HUDEP-2 (cell line): ENCODE measurements around the gene SMYD3.
"Not testable (repeated sequence)": the region's sequence is repeated elsewhere in the genome, so short reads cannot be mapped to it uniquely, and the experiment has no call there.

Source experiments
- DNase-seq, 76 experiments: peaks; one replicate each; lab custom pipeline; 2025; ENCODE audit not compliant: unreplicated experiment in 76 of 76; lab: John Stamatoyannopoulos, UW

The SMYD3 gene

GRCh38 chr1:245802941-245803665, 704.0 kb downstream of the SMYD3 start:
- no peak for DNase-seq

- no peak for DNase-seq
These were observed 706.0 kb downstream of the SMYD3 start for GRCh38 chr1:245800901-245801605.

- DNase-seq, result no peak
These were observed 708.7 kb downstream of the SMYD3 start for GRCh38 chr1:245798349-245798711.

GRCh38 chr1:245797592-245798348, 709.3 kb downstream of the SMYD3 start:
- DNase-seq, result peak in 22 of 76 experiments; percentile 2 to 42 (median 9)

GRCh38 chr1:245791410-245792312, 715.4 kb downstream of the SMYD3 start:
- peak in 18 of 76 experiments; percentile 1 to 43 (median 12) for DNase-seq

- DNase-seq, result no peak
These were observed 716.6 kb downstream of the SMYD3 start for GRCh38 chr1:245790441-245790840.

GRCh38 chr1:245788886-245789285, 718.2 kb downstream of the SMYD3 start:
- DNase-seq, result no peak

- DNase-seq, result no peak
These were observed 718.8 kb downstream of the SMYD3 start for GRCh38 chr1:245788269-245788668.

- DNase-seq, result no peak
These were observed 720.1 kb downstream of the SMYD3 start for GRCh38 chr1:245786948-245787347.

- DNase-seq, result no peak
These were observed 727.0 kb downstream of the SMYD3 start for GRCh38 chr1:245779797-245780755.

- no peak for DNase-seq
These were observed 729.3 kb downstream of the SMYD3 start for GRCh38 chr1:245777752-245778151.

- no peak for DNase-seq
These were observed 730.3 kb downstream of the SMYD3 start for GRCh38 chr1:245776694-245777332.

- DNase-seq, result no peak
These were observed 730.9 kb downstream of the SMYD3 start for GRCh38 chr1:245776139-245776538.

GRCh38 chr1:245774931-245775330, 732.1 kb downstream of the SMYD3 start:
- not testable (repeated sequence) for DNase-seq

- DNase-seq, result no peak
These were observed 732.9 kb downstream of the SMYD3 start for GRCh38 chr1:245774196-245774595.

- no peak for DNase-seq
These were observed 733.7 kb downstream of the SMYD3 start for GRCh38 chr1:245773344-245773743.

GRCh38 chr1:245772739-245773138, 734.3 kb downstream of the SMYD3 start:
- no peak for DNase-seq

- DNase-seq, result no peak
These were observed 734.8 kb downstream of the SMYD3 start for GRCh38 chr1:245772325-245772724.
